Common myeloid progenitor, CD34-positive (primary cell): Measurements from ENCODE around the gene SLC41A2. TPM values are rescaled to one million over a fixed set of nuclear protein-coding genes. Genes with fewer than 3 reads are reported as not detected.
A peak's percentile ranks its signal among the peaks of the same experiment; 100 is the strongest.

Source experiments
- CTCF ChIA-PET: fragments of 350-600 bp; sonication (Branson Sonifier 250); formaldehyde crosslinking; loops from one replicate; lab custom pipeline; 2021; ENCODE audit warnings: antibody characterized with exemption; lab: Charles Lee
- POLR2A ChIA-PET: fragments of 350-600 bp; sonication (Branson Sonifier 250); formaldehyde crosslinking; loops from one replicate; lab custom pipeline; 2021; ENCODE audit warnings: antibody characterized with exemption; lab: Charles Lee
- DNase-seq, 3 donors: peaks; one replicate each; pipeline versions ENCODE4 v3.0.0 to v3.0.0-alpha.2; 2013
- H3K27ac ChIP-seq, 2 experiments: 1 replicate in 1 of 2; 2 replicates in 1 of 2; pipeline ENCODE4 v1.7.0; 2013; ENCODE audit warnings: inconsistent platforms in 2 of 2, low read length in 2 of 2, mild to moderate bottlenecking in 2 of 2, low read depth in 1 of 2, moderate library complexity in 1 of 2; ENCODE audit not compliant: severe bottlenecking in 2 of 2, insufficient read depth in 1 of 2, poor library complexity in 1 of 2
- H3K27me3 ChIP-seq, 5 experiments: replicated peaks in 2 of 5; 1 replicate in 3 of 5; 2 replicates in 2 of 5; pipeline versions ENCODE4 v1.6.1 to v1.7.0; 2013; ENCODE audit warnings: low read length in 4 of 5, mild to moderate bottlenecking in 2 of 5, moderate library complexity in 2 of 5, inconsistent platforms in 1 of 5; ENCODE audit not compliant: insufficient read depth in 5 of 5, control insufficient read depth in 4 of 5
- H3K36me3 ChIP-seq, 4 experiments: 1 replicate in 2 of 4; 2 replicates in 2 of 4; pipeline versions ENCODE4 v1.6.1 to v1.7.0; 2013; ENCODE audit warnings: low read length in 3 of 4, control low read depth in 1 of 4, mild to moderate bottlenecking in 1 of 4; ENCODE audit not compliant: control insufficient read depth in 4 of 4, insufficient read depth in 4 of 4
- H3K4me1 ChIP-seq, 4 experiments: 1 replicate in 3 of 4; 2 replicates in 1 of 4; pipeline versions ENCODE4 v1.6.1 to v1.7.1; 2013; ENCODE audit warnings: low read length in 3 of 4, mild to moderate bottlenecking in 3 of 4, control low read depth in 1 of 4, inconsistent platforms in 1 of 4, moderate library complexity in 1 of 4; ENCODE audit not compliant: control insufficient read depth in 4 of 4, insufficient read depth in 4 of 4; ENCODE audit errors: control extremely low read depth in 1 of 4
- H3K4me3 ChIP-seq, 7 experiments: 1 replicate in 4 of 7; 2 replicates in 3 of 7; pipeline versions ENCODE4 v1.5.1 to v1.7.0; 2013; ENCODE audit warnings: mild to moderate bottlenecking in 7 of 7, low read length in 6 of 7, moderate library complexity in 6 of 7, inconsistent platforms in 2 of 7, low read depth in 2 of 7, control low read depth in 1 of 7; ENCODE audit not compliant: insufficient read depth in 4 of 7, control insufficient read depth in 1 of 7; ENCODE audit errors: extremely low read depth in 1 of 7
- H3K9me3 ChIP-seq, 5 experiments: 1 replicate in 4 of 5; 2 replicates in 1 of 5; pipeline versions ENCODE4 v1.6.1 to v1.7.1; 2013; ENCODE audit warnings: low read length in 4 of 5, mild to moderate bottlenecking in 2 of 5, inconsistent platforms in 1 of 5, low read depth in 1 of 5, moderate library complexity in 1 of 5; ENCODE audit not compliant: control insufficient read depth in 4 of 5, insufficient read depth in 2 of 5; ENCODE audit errors: control extremely low read depth in 1 of 5
- WGBS: methylation state at CpG from one replicate; pipeline ENCODE4 v1.1.5; 2013; ENCODE audit not compliant: insufficient coverage; 5-methylcytosine and 5-hydroxymethylcytosine counted together
- polyA plus RNA-seq: library from polyadenylated mRNA; unstranded; fragments of 120-200 nt; gene quantifications from one replicate; pipeline ENCODE4 v1.2.1, GENCODE V29; 2013

The SLC41A2 gene
- polyA plus RNA-seq: 0.90 TPM

- ChIA-PET CTCF (interaction anchor here (0.8 to 1.4 kb wide), 5 partner anchors 8 to 580 kb away, joined by 3 to 5 read pairs (median 3); no protein-coding TSS in a partner anchor), POLR2A (interaction anchor here (0.5 kb wide), 1 partner anchor 457 kb away, joined by 3 read pairs; no protein-coding TSS in a partner anchor)
- Histone ChIP-seq H3K9me3 (no peaks in the 10 kb centered on the region), H3K4me3 (peak within 1 kb of the TSS; percentile 55 to 86 (median 73)), H3K36me3 (no peaks in the 10 kb centered on the region), H3K27me3 (peaks cover 0 to 9% (median 0%) of the 10 kb centered on the region in 5 experiments), H3K4me1 (peaks cover 0 to 25% (median 13%) of the 10 kb centered on the region in 4 experiments), H3K27ac (no peak within 1 kb of the TSS)
- under 1% methylated on average over 51 of the region's 83 CpGs for WGBS
- DNase-seq: peak; percentile 63 to 86 (median 76)
Measured at GRCh38 chr12:104958001-104958804, at the start of gene SLC41A2. Gene SLC41A2, minus strand, starts transcription at chr12:104958290. Its CDS starts 29,763 bp downstream, at chr12:104928527.

DNA sequence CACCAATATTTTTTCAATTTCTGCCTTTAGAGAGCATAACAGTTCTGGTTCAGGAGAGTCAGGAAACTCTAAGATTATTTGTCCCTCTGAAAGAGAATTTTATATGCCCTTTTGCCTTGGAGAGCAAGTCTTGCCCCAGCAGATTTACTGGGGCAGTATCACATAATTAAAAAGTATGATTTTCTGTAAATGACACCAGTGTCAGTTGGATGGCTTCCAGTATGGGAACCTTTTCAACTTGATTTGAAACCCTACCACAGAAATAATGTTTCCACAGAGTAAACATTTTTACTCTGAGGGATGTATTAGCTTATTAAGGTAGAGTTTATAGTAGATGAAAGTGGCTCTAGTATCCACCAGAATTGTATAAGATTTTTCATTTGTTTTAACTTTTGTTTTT is 43.4 kb upstream of the SLC41A2 start:
- peaks cover 36 to 92% (median 59%) of the 10 kb centered on the region in 4 experiments for H3K36me3 ChIP-seq
- no peak overlapping the region for H3K27ac ChIP-seq
- peaks cover 0 to 17% (median 1%) of the 10 kb centered on the region in 5 experiments for H3K9me3 ChIP-seq
- ChIA-PET CTCF (interaction anchor here (0.5 kb wide), 1 partner anchor 18 kb away, joined by 3 read pairs; no protein-coding TSS in a partner anchor), POLR2A (no interaction called here)
- no peaks in the 10 kb centered on the region for H3K4me1 ChIP-seq
- peak in 1 of 3 donors; percentile 3 for DNase-seq
- no peaks in the 10 kb centered on the region for H3K27me3 ChIP-seq
- no peak overlapping the region for H3K4me3 ChIP-seq

GRCh38 chr12:104999347-104999685 is 41.2 kb upstream of the SLC41A2 start:
- Histone ChIP-seq H3K9me3 (peaks cover 0 to 18% (median 3%) of the 10 kb centered on the region in 5 experiments), H3K27ac (no peak overlapping the region), H3K4me3 (no peak overlapping the region), H3K4me1 (no peaks in the 10 kb centered on the region), H3K27me3 (no peaks in the 10 kb centered on the region), H3K36me3 (peaks cover 31 to 91% (median 67%) of the 10 kb centered on the region in 4 experiments)
- DNase-seq: no peak
- CTCF ChIA-PET: no interaction called here
- 88% methylated on average over 6 of the region's 7 CpGs for WGBS
- POLR2A ChIA-PET: no interaction called here

GRCh38 chr12:104998423-104999346 is 40.6 kb upstream of the SLC41A2 start:
- H3K9me3 ChIP-seq: peaks cover 0 to 18% (median 3%) of the 10 kb centered on the region in 5 experiments
- no peaks in the 10 kb centered on the region for H3K27me3 ChIP-seq
- DNase-seq: no peak
- POLR2A ChIA-PET: no interaction called here
- H3K36me3 ChIP-seq: peaks cover 31 to 91% (median 68%) of the 10 kb centered on the region in 4 experiments
- H3K27ac ChIP-seq: no peak overlapping the region
- WGBS: 91% methylated on average over 12 of the region's 15 CpGs
- CTCF ChIA-PET: no interaction called here
- no peak overlapping the region for H3K4me3 ChIP-seq
- no peaks in the 10 kb centered on the region for H3K4me1 ChIP-seq

DNA sequence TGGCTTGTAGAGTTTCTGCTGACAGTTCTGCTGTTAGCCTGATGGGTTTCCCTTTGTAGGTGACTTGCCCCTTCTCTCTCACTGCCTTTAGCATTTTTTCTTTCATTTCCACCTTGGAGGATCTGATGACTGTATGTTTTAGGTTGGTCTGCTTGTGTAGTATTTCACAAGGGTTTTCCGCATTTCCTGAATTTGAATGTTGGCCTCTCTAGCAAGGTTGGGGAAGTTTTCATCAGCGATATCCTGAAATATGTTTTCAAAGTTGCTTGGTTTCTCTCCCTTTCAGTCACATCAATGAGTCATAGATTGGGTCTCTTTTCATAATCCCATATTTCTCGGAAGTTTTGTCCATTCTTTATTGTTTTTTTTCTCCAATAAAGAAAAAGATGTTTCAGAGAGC is 39.5 kb upstream of the SLC41A2 start:
- POLR2A ChIA-PET: no interaction called here

GRCh38 chr12:104994336-104994735 is 36.2 kb upstream of the SLC41A2 start:
- Histone ChIP-seq H3K4me3 (no peak overlapping the region), H3K27me3 (no peaks in the 10 kb centered on the region), H3K4me1 (no peaks in the 10 kb centered on the region), H3K9me3 (peaks cover 0 to 9% (median 2%) of the 10 kb centered on the region in 5 experiments), H3K36me3 (peaks cover 16 to 90% (median 65%) of the 10 kb centered on the region in 4 experiments), H3K27ac (no peak overlapping the region)
- WGBS: 83% methylated on average over 2 of the region's 3 CpGs
- CTCF ChIA-PET: no interaction called here
- POLR2A ChIA-PET: no interaction called here
- no peak for DNase-seq

More for the DNA sequence above, 39.5 kb upstream of the SLC41A2 start:
- no peak for DNase-seq
- Histone ChIP-seq H3K9me3 (peaks cover 0 to 18% (median 3%) of the 10 kb centered on the region in 5 experiments), H3K4me3 (no peak overlapping the region), H3K27ac (no peak overlapping the region), H3K27me3 (no peaks in the 10 kb centered on the region), H3K4me1 (no peaks in the 10 kb centered on the region), H3K36me3 (peaks cover 26 to 90% (median 70%) of the 10 kb centered on the region in 4 experiments)
- whole genome bisulfite sequencing: 90% methylated on average over 3 of the region's 3 CpGs
- CTCF ChIA-PET: no interaction called here
